SK-N-SH treated with all-trans-retinoic acid at 6 μM for 48 hours (cell line): Measurements from ENCODE around the gene CLTCL1.

Experiments used
- ATAC-seq: fragments of 200-7000 bp; cut with Tn5 transposase; 3 replicates; pipeline ENCODE4 v1.9.1; 2020; ENCODE audit warnings: mild to moderate bottlenecking, moderate library complexity
- ARNTL ChIP-seq: fragments of 450-650 bp; formaldehyde crosslinking; IDR thresholded peaks from 2 replicates; pipeline ENCODE4 v1.5.0; 2020; ENCODE audit warnings: low read depth, mild to moderate bottlenecking, moderate library complexity, borderline replicate concordance
- BACH2 ChIP-seq: fragments of 250-450 bp; sonication (Bioruptor Pico); IDR thresholded peaks from 2 replicates; pipeline ENCODE4 v1.9.0; 2021; ENCODE audit warnings: mild to moderate bottlenecking, borderline replicate concordance
- ESRRG ChIP-seq: fragments of 250-450 bp; sonication (Bioruptor Pico); IDR thresholded peaks from 2 replicates; pipeline ENCODE4 v1.6.1; 2021; ENCODE audit warnings: mild to moderate bottlenecking
- GLIS3 ChIP-seq: fragments of 250-450 bp; sonication (Bioruptor Pico); IDR thresholded peaks from 2 replicates; pipeline ENCODE4 v1.5.0; 2020; ENCODE audit warnings: mild to moderate bottlenecking, moderate library complexity
- ISL1 ChIP-seq: fragments of 250-450 bp; sonication (Bioruptor Pico); IDR thresholded peaks from 2 replicates; pipeline ENCODE4 v2.1.2; 2022; ENCODE audit warnings: mild to moderate bottlenecking, moderate library complexity
- OSR1 ChIP-seq: fragments of 250-450 bp; sonication (Bioruptor Pico); IDR thresholded peaks from 2 replicates; pipeline ENCODE4 v1.8.0; 2022; ENCODE audit warnings: moderate library complexity, mild to moderate bottlenecking, inconsistent platforms
- PPARA ChIP-seq: fragments of 250-450 bp; sonication (Bioruptor Pico); IDR thresholded peaks from 2 replicates; pipeline ENCODE4 v1.5.0; 2020; ENCODE audit warnings: mild to moderate bottlenecking, borderline replicate concordance
- RARB ChIP-seq: fragments of 250-450 bp; sonication (Bioruptor Pico); IDR thresholded peaks from 2 replicates; pipeline ENCODE4 v1.8.0; 2021; ENCODE audit warnings: mild to moderate bottlenecking, moderate library complexity
- SNAI2 ChIP-seq: fragments of 250-450 bp; sonication (Bioruptor Pico); IDR thresholded peaks from 2 replicates; pipeline ENCODE4 v1.5.0; 2020; ENCODE audit warnings: mild to moderate bottlenecking, moderate library complexity
- TOX ChIP-seq: fragments of 250-450 bp; sonication (Bioruptor Pico); IDR thresholded peaks from 2 replicates; pipeline ENCODE4 v1.8.0; 2021; ENCODE audit warnings: mild to moderate bottlenecking, moderate library complexity, borderline replicate concordance
- ZC3H10 ChIP-seq: fragments of 250-450 bp; sonication (Bioruptor Pico); IDR thresholded peaks from 2 replicates; pipeline ENCODE4 v1.5.1; 2021; ENCODE audit warnings: mild to moderate bottlenecking, moderate library complexity
- ZFP3 ChIP-seq: fragments of 250-450 bp; sonication (Bioruptor Pico); IDR thresholded peaks from 2 replicates; pipeline ENCODE4 v1.5.0; 2020; ENCODE audit warnings: mild to moderate bottlenecking, moderate library complexity
- ZFP30 ChIP-seq: fragments of 450-650 bp; formaldehyde crosslinking; IDR thresholded peaks from 2 replicates; pipeline ENCODE4 v1.5.0; 2022; ENCODE audit warnings: mild to moderate bottlenecking, moderate library complexity
- ZNF565 ChIP-seq: fragments of 450-650 bp; formaldehyde crosslinking; conservative IDR thresholded peaks from 2 replicates; pipeline ENCODE4 v1.5.0; 2020; ENCODE audit warnings: low read depth, mild to moderate bottlenecking, moderate library complexity
- ZNF70 ChIP-seq: fragments of 450-650 bp; formaldehyde crosslinking; IDR thresholded peaks from 2 replicates; pipeline ENCODE4 v1.5.0; 2020; ENCODE audit warnings: mild to moderate bottlenecking, moderate library complexity
- ZNF8 ChIP-seq: fragments of 450-650 bp; formaldehyde crosslinking; IDR thresholded peaks from 2 replicates; pipeline ENCODE4 v1.5.0; 2020; ENCODE audit warnings: mild to moderate bottlenecking, moderate library complexity
- TF ChIP-seq, protein P1 (sequence below): fragments of 250-450 bp; sonication (Bioruptor Pico); IDR thresholded peaks from 2 replicates; pipeline ENCODE4 v1.5.1; 2021; ENCODE audit warnings: mild to moderate bottlenecking, moderate library complexity
- TF ChIP-seq, protein P2 (sequence below): fragments of 250-450 bp; sonication (Bioruptor Pico); IDR thresholded peaks from 2 replicates; pipeline ENCODE4 v1.5.1; 2020; ENCODE audit warnings: low read depth, mild to moderate bottlenecking, moderate library complexity
- TF ChIP-seq, protein P3 (sequence below): fragments of 250-450 bp; sonication (Bioruptor Pico); IDR thresholded peaks from 2 replicates; pipeline ENCODE4 v1.5.0; 2020; ENCODE audit warnings: mild to moderate bottlenecking, moderate library complexity
- TF ChIP-seq, protein P4 (sequence below): fragments of 250-450 bp; sonication (Bioruptor Pico); IDR thresholded peaks from 2 replicates; pipeline ENCODE4 v1.8.0; 2020; ENCODE audit warnings: mild to moderate bottlenecking, moderate library complexity, borderline replicate concordance
- TF ChIP-seq, protein P5 (sequence below): fragments of 250-450 bp; sonication (Bioruptor Pico); IDR thresholded peaks from 2 replicates; pipeline ENCODE4 v1.8.0; 2021; ENCODE audit warnings: low read depth, mild to moderate bottlenecking, moderate library complexity, borderline replicate concordance

Gene CLTCL1

DNA sequence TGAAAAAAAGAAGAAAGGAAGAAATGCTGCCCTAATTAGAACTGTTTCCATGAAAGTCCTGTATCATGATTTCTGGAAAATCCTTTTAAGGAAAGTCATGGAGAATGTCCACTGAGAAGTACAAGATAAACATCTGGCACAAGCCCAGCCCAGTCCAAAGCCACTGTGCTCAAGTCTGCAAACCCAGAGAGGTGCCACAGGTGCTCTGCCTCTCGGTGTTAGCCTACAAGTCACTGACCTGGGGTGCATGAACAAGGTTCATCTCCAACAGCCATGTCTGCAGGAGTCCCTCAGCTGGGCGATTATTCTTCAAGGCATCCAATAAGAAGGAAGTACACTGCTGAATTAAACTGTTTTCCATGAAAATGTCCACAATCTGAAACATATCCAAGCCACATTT is 61.9 kb downstream of the CLTCL1 start (continued):
- TF ChIP-seq, protein P1, sequence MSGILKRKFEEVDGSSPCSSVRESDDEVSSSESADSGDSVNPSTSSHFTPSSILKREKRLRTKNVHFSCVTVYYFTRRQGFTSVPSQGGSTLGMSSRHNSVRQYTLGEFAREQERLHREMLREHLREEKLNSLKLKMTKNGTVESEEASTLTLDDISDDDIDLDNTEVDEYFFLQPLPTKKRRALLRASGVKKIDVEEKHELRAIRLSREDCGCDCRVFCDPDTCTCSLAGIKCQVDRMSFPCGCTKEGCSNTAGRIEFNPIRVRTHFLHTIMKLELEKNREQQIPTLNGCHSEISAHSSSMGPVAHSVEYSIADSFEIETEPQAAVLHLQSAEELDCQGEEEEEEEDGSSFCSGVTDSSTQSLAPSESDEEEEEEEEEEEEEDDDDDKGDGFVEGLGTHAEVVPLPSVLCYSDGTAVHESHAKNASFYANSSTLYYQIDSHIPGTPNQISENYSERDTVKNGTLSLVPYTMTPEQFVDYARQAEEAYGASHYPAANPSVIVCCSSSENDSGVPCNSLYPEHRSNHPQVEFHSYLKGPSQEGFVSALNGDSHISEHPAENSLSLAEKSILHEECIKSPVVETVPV (CRISPR knock-in tag): no peak
- TF ChIP-seq GLIS3: no peak
- TF ChIP-seq OSR1: no peak
- TF ChIP-seq RARB (CRISPR knock-in tag): no peak

DNA sequence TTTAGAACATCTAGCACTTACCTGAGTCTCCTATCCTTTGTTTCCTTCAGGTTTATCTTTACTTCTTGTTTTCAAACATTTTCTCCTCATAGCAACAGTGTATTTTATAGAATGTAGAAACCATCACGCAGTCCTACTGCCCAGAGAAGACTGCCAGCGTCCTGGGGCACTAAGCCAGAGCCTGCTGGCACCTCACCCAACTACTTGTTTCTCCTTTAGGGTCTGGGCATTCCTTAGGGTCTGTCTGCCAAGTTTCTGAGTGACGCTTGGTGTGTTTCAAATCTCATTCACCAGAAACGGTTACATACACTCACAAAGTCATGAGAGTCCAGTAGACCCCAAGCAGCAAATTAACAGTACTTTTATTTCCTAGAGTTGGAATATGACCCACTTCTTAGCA is 63.3 kb downstream of the CLTCL1 start:
- no peak for ATAC-seq
- no peak for TF ChIP-seq ESRRG (CRISPR knock-in tag)
- TF ChIP-seq ZC3H10 (CRISPR knock-in tag): no peak
- no peak for TF ChIP-seq RARB (CRISPR knock-in tag)
- TF ChIP-seq ZFP30 (CRISPR knock-in tag): no peak
- TF ChIP-seq, protein P2, sequence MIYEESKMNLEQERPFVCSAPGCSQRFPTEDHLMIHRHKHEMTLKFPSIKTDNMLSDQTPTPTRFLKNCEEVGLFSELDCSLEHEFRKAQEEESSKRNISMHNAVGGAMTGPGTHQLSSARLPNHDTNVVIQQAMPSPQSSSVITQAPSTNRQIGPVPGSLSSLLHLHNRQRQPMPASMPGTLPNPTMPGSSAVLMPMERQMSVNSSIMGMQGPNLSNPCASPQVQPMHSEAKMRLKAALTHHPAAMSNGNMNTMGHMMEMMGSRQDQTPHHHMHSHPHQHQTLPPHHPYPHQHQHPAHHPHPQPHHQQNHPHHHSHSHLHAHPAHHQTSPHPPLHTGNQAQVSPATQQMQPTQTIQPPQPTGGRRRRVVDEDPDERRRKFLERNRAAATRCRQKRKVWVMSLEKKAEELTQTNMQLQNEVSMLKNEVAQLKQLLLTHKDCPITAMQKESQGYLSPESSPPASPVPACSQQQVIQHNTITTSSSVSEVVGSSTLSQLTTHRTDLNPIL: no peak
- no peak for TF ChIP-seq GLIS3
- no peak for TF ChIP-seq SNAI2
- TF ChIP-seq PPARA (CRISPR knock-in tag): no peak
- TF ChIP-seq, protein P3, sequence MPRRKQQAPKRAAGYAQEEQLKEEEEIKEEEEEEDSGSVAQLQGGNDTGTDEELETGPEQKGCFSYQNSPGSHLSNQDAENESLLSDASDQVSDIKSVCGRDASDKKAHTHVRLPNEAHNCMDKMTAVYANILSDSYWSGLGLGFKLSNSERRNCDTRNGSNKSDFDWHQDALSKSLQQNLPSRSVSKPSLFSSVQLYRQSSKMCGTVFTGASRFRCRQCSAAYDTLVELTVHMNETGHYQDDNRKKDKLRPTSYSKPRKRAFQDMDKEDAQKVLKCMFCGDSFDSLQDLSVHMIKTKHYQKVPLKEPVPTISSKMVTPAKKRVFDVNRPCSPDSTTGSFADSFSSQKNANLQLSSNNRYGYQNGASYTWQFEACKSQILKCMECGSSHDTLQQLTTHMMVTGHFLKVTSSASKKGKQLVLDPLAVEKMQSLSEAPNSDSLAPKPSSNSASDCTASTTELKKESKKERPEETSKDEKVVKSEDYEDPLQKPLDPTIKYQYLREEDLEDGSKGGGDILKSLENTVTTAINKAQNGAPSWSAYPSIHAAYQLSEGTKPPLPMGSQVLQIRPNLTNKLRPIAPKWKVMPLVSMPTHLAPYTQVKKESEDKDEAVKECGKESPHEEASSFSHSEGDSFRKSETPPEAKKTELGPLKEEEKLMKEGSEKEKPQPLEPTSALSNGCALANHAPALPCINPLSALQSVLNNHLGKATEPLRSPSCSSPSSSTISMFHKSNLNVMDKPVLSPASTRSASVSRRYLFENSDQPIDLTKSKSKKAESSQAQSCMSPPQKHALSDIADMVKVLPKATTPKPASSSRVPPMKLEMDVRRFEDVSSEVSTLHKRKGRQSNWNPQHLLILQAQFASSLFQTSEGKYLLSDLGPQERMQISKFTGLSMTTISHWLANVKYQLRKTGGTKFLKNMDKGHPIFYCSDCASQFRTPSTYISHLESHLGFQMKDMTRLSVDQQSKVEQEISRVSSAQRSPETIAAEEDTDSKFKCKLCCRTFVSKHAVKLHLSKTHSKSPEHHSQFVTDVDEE (CRISPR knock-in tag): no peak
- no peak for TF ChIP-seq ZNF8
- no peak for TF ChIP-seq ZNF70 (CRISPR knock-in tag)
- TF ChIP-seq, protein P4, sequence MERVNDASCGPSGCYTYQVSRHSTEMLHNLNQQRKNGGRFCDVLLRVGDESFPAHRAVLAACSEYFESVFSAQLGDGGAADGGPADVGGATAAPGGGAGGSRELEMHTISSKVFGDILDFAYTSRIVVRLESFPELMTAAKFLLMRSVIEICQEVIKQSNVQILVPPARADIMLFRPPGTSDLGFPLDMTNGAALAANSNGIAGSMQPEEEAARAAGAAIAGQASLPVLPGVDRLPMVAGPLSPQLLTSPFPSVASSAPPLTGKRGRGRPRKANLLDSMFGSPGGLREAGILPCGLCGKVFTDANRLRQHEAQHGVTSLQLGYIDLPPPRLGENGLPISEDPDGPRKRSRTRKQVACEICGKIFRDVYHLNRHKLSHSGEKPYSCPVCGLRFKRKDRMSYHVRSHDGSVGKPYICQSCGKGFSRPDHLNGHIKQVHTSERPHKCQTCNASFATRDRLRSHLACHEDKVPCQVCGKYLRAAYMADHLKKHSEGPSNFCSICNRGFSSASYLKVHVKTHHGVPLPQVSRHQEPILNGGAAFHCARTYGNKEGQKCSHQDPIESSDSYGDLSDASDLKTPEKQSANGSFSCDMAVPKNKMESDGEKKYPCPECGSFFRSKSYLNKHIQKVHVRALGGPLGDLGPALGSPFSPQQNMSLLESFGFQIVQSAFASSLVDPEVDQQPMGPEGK (CRISPR knock-in tag): no peak
- TF ChIP-seq, protein P5, sequence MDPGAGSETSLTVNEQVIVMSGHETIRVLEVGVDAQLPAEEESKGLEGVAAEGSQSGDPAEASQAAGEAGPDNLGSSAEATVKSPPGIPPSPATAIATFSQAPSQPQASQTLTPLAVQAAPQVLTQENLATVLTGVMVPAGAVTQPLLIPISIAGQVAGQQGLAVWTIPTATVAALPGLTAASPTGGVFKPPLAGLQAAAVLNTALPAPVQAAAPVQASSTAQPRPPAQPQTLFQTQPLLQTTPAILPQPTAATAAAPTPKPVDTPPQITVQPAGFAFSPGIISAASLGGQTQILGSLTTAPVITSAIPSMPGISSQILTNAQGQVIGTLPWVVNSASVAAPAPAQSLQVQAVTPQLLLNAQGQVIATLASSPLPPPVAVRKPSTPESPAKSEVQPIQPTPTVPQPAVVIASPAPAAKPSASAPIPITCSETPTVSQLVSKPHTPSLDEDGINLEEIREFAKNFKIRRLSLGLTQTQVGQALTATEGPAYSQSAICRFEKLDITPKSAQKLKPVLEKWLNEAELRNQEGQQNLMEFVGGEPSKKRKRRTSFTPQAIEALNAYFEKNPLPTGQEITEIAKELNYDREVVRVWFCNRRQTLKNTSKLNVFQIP (CRISPR knock-in tag): no peak
- TF ChIP-seq ZFP3: no peak
- no peak for TF ChIP-seq ISL1 (CRISPR knock-in tag)
- TF ChIP-seq TOX (CRISPR knock-in tag): no peak
- TF ChIP-seq, protein P1 (CRISPR knock-in tag): no peak
- TF ChIP-seq ZNF565 (CRISPR knock-in tag): no peak
- TF ChIP-seq ARNTL (CRISPR knock-in tag): no peak

DNA sequence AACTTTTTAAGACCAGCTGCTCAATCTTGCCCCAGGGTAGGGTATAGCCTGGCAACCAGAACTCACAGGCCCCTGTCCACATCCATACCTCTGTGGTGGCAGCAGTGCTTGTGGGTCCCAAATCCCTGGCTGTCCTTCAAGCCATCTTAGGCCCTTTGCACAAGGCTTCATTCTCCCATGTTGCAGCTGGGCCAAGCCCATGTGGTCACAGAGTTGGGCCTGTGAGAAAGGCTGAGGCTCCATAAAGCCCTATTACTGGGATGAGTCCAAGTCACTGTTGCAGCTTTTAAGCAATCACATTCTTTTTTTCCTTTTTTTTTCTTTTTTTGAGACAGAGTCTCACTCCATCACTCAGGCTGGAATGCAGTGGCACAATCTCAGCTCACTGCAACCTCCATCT is 65.1 kb downstream of the CLTCL1 start:
- no peak for ATAC-seq
- TF ChIP-seq SNAI2 (no peak), BACH2 (CRISPR knock-in tag) (no peak), ZNF565 (CRISPR knock-in tag) (no peak), ZC3H10 (CRISPR knock-in tag) (no peak), TOX (CRISPR knock-in tag) (no peak)
- TF ChIP-seq, protein P1 (CRISPR knock-in tag): no peak
- TF ChIP-seq, protein P2: no peak
- TF ChIP-seq, protein P3 (CRISPR knock-in tag): no peak
